GM12891 (cell line): ENCODE measurements around the gene CLCN7.

Source experiments
- POLR2A ChIP-seq: IDR thresholded peaks from 2 replicates; pipeline ENCODE4 v1.6.1; 2011; ENCODE audit warnings: low read depth, low read length, control low read depth
- TAF1 ChIP-seq: IDR thresholded peaks from 2 replicates; pipeline ENCODE4 v1.6.1; 2011; ENCODE audit warnings: low read depth, low read length, control low read depth

DNA sequence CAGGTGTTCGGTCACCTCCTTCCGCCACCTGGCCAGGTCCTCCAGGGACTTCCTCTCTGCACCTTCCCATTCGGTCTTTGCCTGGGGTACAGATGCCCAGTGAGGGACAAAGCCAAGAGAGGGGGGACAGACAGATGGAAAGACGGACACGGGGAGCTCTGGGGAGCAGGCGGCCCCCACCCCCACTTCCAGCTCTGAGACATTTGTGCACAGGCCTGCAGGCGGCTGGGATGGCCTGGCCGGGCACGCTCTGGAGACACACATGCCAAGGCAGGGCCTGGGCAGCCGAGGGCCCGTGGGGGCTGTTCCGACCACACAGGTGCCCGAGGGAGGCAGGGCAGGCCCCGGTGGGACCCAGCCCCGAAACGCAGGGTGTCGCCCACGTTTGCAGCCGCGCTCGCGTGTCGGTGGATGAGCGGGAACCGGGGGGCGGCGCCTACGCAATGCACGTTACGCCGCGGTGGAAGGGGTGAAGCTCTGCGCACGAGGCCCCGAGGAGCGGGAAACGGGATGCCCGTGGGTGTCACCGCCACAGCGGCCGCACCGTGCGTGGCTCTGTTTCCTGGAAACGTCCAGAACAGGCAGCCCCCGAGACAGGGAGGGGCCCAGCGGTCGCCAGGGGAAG is 38.0 kb downstream of the CLCN7 start:
- TF ChIP-seq TAF1 (no peak), POLR2A (no peak)
